ENCODE data around the gene SLC19A3. TPM values are rescaled to one million over a fixed set of nuclear protein-coding genes. Genes with fewer than 3 reads are reported as not detected.
A peak's percentile ranks its signal among the peaks of the same experiment; 100 is the strongest.

SLC19A3 gene
- total and polyA plus RNA-seq, 2 of the 4 experiments (the other 2 are of a cell fraction): under 0.01 TPM; not detected in 1

- no peak overlapping the region for H3K9ac ChIP-seq (ENCODE audit: low read depth, low read length)
- H3K79me1 ChIP-seq (ENCODE audit: low read depth in 1 of 2, low read length in 2 of 2): no peaks in the 10 kb centered on the region
- H3K36me3 ChIP-seq (ENCODE audit: control insufficient read depth, insufficient read depth, low read length): no peaks in the 10 kb centered on the region
- TF ChIP-seq NFE2L2 (IDR thresholded peaks at IDR 0.05; ENCODE audit: low read depth, low read length) (no peak), ELK1 (IDR thresholded peaks at IDR 0.05; ENCODE audit: borderline replicate concordance, low read depth, low read length) (no peak), CTCF (conservative IDR thresholded peaks at IDR 0.05; ENCODE audit: low read depth, low read length) (no peak), POLR2A (IDR thresholded peaks at IDR 0.05; ENCODE audit: low read depth, low read length) (no peak), CEBPB (IDR thresholded peaks at IDR 0.05; ENCODE audit: low read depth, low read length) (peak; percentile 39; the same call in 1 of the 2 replicates), USF2 (IDR thresholded peaks at IDR 0.05; ENCODE audit: low read depth, low read length) (no peak), CHD1 (IDR thresholded peaks at IDR 0.05; ENCODE audit: low read depth, low read length) (no peak)
- H2BK120ac ChIP-seq (ENCODE audit: low read depth, low read length): no peak overlapping the region
- ATAC-seq (ENCODE audit: low read depth): no peak
- no peak overlapping the region for H2BK5ac ChIP-seq (ENCODE audit: low read depth, low read length, poor library complexity, severe bottlenecking)
- no peak overlapping the region for H4K8ac ChIP-seq (ENCODE audit: low read depth in 2 of 2, low read length in 2 of 2)
- CTCF ChIA-PET: no interaction called here
- H2AK9ac ChIP-seq (replicated peaks; ENCODE audit: low read depth, low read length, poor library complexity): no peak overlapping the region
- no peak for DNase-seq
- H2BK15ac ChIP-seq (ENCODE audit: low read depth, low read length): no peak overlapping the region
- BruUV-seq (replicated peaks): no TSS peak
- H3K9me3 ChIP-seq (ENCODE audit: control insufficient read depth, insufficient read depth, low read length): no peaks in the 10 kb centered on the region
- H3K9me1 ChIP-seq (ENCODE audit: insufficient read depth, low read length): no peaks in the 10 kb centered on the region
- no peak overlapping the region for H2AFZ ChIP-seq (replicated peaks; ENCODE audit: low read length, poor library complexity)
- H3K23ac ChIP-seq (ENCODE audit: low read depth, low read length): no peak overlapping the region
- dilution Hi-C loops (cut with HindIII; ENCODE audit: low sequenced_read_pairs, unreplicated experiment): no loop called here
- H3K56ac ChIP-seq (ENCODE audit: extremely low read depth, insufficient read depth, low read length): no peak overlapping the region
- H4K20me1 ChIP-seq (ENCODE audit: insufficient read depth, low read length): no peaks in the 10 kb centered on the region
- H4K91ac ChIP-seq (ENCODE audit: insufficient read depth, low read depth, low read length): no peak overlapping the region
- H3K4me3 ChIP-seq (ENCODE audit: insufficient read depth, low read depth, low read length): no peak overlapping the region
- no peak overlapping the region for H3K14ac ChIP-seq (replicated peaks; ENCODE audit: low read depth, low read length)
- no peak overlapping the region for H3K4me2 ChIP-seq (ENCODE audit: low read depth, low read length)
- no peaks in the 10 kb centered on the region for H3K4me1 ChIP-seq (ENCODE audit: control insufficient read depth, insufficient read depth, low read length)
- in situ Hi-C loops (cut with MboI; ENCODE audit: low sequenced_read_pairs): no loop called here
- no peak overlapping the region for H3K27ac ChIP-seq (ENCODE audit: insufficient read depth, low read length)
- no peak overlapping the region for H3K18ac ChIP-seq (ENCODE audit: low read depth, low read length)
- no peak overlapping the region for H2AK5ac ChIP-seq (ENCODE audit: low read depth, low read length)
- no peak overlapping the region for H3K4ac ChIP-seq (ENCODE audit: low read depth, low read length)
- POLR2A ChIA-PET (ENCODE audit: unreplicated experiment): no interaction called here
- no peak overlapping the region for H4K5ac ChIP-seq (ENCODE audit: low read depth, low read length)
- WGBS, 2 experiments (ENCODE audit: extremely low coverage in 2 of 2, insufficient read length in 1 of 2): no CpG with 5 or more reads among the region's 3 CpGs
- H3K27me3 ChIP-seq (ENCODE audit: control insufficient read depth, insufficient read depth, low read length): no peaks in the 10 kb centered on the region
- intact Hi-C loops (cut with micrococcal nuclease): no loop called here
- H2BK20ac ChIP-seq (ENCODE audit: low read depth, low read length): no peak overlapping the region
Measured at GRCh38 chr2:227687189-227687588, 30.6 kb downstream of the SLC19A3 start.
